NCI-H2081 treated with DMSO at 0.1 percent for 48 hours (cell line): ENCODE measurements around the gene MEGF6.

Source experiments
- DNase-seq: peaks from one replicate; lab custom pipeline; 2025; lab: John Stamatoyannopoulos, UW

MEGF6 gene, protein sequence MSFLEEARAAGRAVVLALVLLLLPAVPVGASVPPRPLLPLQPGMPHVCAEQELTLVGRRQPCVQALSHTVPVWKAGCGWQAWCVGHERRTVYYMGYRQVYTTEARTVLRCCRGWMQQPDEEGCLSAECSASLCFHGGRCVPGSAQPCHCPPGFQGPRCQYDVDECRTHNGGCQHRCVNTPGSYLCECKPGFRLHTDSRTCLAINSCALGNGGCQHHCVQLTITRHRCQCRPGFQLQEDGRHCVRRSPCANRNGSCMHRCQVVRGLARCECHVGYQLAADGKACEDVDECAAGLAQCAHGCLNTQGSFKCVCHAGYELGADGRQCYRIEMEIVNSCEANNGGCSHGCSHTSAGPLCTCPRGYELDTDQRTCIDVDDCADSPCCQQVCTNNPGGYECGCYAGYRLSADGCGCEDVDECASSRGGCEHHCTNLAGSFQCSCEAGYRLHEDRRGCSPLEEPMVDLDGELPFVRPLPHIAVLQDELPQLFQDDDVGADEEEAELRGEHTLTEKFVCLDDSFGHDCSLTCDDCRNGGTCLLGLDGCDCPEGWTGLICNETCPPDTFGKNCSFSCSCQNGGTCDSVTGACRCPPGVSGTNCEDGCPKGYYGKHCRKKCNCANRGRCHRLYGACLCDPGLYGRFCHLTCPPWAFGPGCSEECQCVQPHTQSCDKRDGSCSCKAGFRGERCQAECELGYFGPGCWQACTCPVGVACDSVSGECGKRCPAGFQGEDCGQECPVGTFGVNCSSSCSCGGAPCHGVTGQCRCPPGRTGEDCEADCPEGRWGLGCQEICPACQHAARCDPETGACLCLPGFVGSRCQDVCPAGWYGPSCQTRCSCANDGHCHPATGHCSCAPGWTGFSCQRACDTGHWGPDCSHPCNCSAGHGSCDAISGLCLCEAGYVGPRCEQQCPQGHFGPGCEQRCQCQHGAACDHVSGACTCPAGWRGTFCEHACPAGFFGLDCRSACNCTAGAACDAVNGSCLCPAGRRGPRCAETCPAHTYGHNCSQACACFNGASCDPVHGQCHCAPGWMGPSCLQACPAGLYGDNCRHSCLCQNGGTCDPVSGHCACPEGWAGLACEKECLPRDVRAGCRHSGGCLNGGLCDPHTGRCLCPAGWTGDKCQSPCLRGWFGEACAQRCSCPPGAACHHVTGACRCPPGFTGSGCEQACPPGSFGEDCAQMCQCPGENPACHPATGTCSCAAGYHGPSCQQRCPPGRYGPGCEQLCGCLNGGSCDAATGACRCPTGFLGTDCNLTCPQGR (N-terminal part only)

DNA sequence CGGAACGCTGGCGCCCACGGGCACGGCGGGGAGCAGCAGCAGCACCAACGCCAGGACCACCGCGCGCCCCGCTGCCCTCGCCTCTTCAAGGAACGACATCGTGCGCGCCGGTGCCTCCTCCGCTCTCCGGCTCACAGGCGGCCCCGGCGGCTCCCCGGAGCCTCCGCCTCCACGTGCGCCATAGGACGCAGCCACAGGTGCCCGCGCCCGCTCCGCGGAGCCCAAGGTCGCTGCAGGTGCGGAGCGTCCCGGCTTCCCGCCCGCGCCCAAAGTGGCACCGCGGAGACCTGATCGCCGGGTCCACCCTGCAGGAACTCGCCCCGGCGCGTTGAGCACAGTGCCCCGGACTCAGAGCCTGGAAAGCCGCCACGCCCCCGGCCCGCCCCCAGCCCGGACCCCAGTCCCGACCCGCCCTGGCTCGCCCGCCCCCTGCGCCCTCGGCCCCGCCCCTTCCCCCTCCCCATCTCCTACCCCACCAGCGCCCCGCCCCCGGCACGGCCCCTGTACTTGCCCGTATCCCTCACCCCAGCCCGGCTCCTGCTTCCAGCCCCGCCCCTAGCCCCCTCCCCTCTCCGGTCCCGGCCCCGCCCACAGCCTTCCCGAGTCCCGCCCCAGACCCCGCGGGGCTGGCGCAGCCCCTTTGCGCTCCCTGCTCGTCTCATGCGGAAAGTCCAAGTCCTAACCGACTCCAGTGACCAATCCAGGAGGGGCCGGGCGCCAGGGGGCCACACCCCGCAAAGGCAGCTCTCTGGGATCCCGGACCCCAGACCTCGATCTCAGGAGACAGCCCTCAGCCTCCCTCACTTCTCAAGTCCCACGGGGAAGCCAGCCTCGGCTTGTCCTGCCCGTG, at the start of gene MEGF6:
Gene MEGF6, minus strand, starts transcription at position 339 of the 850 bp plus-strand sequence. Its CDS starts 240 bp downstream, at position 99.
- DNase-seq = no peak

DNA sequence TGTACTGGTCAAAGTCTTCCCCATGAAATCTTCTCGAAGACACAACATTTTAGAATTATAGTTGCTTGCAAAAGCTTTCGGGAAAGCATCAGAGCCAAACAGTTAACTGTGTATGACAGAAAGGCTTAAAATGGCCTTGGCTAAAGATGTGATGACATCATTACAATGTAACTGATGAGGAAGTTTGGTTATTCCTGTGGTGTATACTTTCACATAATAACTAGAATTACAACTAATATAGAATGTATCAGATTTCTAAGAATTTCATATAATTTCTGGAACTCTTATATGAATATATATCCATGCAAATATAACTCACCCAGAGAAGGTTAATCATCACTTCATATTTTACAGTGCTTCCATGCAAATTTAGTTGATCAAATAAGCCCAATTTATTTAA, 49.4 kb upstream of the MEGF6 start:
- DNase-seq = no peak

DNA sequence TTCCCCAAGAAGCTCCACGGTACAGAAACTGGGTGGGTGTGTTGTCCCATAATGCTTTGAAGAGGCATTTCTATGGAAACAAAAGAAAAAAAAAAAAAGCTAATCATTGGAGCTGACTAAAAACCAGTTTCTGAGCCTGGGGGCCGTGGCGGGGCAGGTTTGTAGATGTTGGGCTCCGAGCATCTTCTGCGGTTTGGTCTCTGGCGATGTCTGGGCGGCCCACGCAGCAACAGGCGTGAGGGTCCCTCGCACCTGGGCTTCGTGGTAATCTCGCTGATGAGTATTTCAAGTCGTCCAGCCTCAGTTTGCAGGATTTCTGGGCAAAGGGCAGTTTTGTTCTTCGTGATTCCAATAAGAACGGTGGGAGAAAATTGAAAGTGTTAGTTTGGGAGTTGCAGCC, 47.8 kb upstream of the MEGF6 start:
- no peak for DNase-seq

DNA sequence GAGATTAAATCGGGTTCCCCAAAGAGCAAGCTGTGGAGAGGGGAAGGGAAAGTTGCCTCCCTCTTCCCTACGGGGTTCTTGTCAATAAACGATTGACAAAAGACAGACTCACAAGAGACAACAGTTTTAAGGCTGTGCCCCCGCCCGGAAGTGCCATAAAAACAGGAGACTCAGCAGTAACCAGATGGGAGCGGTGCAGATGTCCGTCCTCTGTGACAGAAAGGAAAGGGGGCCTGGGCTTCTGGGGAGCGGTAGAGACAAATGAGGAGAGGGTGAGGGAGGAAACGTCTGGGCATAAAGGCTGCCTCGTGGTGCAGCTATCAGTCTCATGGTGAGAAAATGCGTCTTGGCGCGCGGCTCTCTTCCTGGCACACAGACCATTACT, 46.9 kb upstream of the MEGF6 start:
- DNase-seq = no peak

DNA sequence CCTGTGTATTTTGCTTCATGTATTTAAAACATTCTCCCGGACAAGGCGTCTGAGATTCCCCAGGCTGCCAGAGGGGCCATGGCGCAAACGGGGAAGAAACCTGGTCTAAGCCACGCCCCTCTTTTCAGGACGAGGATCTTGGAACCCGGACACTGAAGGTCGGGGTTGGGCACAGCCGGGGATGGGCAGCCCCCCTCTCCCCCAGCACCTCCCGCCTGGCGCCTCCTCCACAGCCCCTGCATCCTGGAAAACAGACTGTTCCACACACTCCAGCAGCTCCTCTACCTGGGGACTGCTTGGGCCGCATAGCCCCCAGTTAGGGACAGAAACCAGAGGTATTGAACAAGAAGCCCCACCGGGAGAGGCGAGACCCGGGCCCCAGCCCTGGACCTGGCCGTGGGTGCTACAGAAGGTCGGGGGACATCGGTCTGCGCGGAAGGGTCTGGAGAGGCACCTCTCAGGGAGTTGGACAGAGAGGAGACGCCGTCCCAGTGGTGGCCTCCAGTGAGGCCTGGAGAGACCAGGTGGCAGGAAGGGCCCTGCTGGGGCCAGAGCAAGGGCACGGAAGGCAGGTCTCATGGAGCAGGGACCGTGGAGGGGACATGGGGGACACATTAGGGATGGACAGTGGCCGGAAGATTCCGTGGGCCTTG, 46.4 kb upstream of the MEGF6 start:
- no peak for DNase-seq

DNA sequence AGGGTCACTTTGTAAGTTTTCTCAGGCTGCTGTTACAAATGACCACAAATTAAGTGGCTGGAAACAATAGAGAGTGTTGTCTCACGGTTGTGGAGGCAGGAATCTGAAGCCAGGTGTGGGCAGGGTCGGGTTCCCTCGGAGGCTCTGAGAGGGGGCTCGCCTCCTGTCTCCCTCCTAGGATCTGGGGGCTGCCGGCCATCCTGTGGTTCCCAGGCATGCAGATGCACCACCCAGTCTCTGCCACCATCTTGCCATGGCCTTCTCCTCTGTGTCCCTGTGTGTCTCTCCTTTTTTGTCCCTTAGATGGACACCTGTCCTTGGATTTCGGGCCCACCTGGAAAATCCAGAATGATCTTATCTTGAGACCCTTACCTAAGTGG, 45.8 kb upstream of the MEGF6 start:
- DNase-seq = no peak

DNA sequence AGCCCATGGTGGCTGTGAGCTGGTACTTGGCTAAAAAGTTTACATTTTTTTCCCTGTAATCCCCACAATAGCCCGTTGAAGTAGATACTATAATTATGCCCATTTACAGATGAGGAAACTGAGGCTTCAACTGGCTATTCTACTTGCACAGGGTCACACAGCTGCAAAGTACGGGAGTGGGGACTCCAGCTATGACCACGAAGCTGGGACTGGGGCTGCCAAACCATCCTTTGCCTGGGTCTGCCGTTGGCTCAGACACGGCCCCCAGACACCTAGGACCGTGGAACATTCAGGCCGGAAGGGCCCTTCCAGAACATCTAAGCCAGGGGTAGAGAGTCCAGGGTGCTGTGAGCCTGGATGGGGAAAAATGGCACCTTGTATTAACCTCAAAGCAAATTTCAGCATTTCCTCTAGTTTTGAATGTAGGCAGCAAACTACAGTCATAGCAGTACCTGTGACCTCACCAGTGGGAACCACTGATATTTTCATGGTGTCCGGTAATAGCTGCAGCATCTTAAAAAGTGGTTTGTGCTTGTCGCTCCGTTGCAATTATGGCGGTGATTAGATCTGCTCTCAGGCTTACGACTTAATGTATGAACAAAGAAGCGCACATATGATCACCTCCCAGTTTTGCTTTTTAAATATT, 45.3 kb upstream of the MEGF6 start:
- DNase-seq = no peak

DNA sequence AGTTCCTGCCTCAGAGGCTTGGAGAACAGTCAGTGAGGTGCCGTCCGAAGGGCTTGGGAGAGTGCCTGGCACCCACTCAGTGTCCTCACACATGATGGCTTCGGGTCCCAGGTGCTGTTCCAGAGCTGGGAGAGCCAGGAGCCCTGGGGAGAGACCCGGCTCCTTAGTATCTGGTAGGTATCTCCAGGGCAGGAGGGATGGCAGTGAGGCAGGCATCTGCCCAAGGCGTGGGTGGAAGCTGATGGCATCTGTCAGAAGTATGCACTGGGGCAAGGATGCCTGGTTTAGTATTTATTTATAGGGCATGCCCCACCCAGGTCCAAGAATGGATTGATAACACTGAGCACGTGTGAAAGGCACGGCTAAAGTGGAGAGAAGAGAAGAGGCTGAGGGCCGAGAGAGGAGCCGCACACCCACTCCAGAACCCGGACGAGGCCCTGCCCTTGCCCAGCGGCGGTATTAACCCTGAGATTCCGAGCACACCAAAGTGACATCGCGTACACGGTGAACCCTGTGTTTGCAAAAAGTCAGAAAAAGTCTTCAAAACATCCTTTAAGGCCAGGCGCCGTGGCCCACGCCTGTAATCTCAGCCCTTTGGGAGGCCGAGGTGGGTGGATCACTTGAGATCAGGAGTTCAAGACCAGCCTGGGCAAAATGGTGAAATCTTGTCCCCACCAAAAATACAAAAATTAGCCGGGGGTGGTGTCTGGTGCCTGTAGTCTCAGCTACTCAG, 43.4 kb upstream of the MEGF6 start:
- no peak for DNase-seq

DNA sequence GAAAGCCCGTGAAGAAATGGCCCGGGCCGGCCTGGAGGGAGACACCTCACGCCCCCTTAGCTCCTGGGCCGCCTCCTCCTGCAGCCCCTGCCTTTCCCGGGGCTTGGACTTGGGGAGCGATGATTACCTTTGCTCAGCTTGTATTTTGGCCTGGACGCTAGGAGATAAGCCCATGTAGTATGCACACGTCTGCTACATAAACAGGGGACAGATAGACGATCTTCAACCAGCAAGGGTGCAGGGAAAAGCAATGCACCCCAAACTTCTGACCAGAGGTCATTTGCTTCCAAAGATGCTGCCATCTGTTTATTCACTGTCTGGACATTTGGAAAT, 41.9 kb upstream of the MEGF6 start:
- no peak for DNase-seq

DNA sequence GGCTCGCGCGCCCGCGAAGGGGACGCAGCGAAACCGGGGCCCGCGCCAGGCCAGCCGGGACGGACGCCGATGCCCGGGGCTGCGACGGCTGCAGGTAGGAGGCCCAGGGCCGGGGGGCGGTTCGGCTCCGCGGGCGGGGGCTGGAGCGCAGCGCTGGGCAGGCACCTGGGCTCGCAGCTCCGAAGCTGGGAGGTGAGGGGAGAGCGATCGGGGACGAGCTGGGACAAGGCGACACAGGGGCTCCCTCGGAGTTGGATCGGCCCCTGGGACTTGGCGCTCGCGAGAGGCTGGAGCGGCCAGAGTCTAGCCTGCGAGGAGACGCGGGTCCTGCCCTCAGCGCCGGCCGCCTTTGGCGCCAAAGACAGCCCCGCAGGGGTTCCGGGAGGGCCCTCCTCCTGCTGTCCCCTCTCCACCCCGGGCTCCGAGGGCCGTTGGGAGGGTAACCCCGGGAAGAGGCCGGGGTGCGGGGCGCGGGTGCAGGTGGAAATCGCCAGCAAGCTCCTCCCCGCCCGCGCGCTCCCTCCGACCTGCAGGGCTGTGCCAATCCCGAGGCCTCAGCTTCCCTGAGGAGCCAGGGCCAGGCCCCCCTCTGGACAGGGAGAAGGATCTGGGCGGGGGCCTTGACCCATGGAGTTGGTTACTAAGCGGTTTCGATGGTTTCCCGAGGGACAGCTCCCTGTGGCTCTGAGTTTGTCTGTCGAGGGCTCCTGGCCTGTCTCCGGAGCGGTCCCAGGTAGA, 41.4 kb upstream of the MEGF6 start:
- DNase-seq = no peak

DNA sequence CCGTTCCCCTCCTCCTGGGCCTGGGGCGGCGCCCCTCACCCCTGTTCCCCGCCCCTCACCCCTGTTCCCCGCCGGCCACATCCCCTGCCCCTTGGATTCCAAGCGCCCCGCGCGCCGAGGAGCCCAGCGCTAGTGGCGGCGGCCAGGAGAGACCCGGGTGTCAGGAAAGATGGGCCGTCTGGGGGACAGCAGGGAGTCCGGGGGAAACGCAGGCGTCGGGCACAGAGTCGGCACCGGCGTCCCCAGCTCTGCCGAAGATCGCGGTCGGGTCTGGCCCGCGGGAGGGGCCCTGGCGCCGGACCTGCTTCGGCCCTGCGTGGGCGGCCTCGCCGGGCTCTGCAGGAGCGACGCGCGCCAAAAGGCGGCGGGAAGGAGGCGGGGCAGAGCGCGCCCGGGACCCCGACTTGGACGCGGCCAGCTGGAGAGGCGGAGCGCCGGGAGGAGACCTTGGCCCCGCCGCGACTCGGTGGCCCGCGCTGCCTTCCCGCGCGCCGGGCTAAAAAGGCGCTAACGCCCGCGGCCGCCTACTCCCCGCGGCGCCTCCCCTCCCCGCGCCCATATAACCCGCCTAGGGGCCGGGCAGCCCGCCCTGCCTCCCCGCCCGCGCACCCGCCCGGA, 40.7 kb upstream of the MEGF6 start, which contains the start of gene TP73:
Gene TP73, plus strand, starts transcription at position 587 of the 618 bp plus-strand sequence. CDS start 29,850 bp downstream, outside the sequence.
- no peak for DNase-seq

DNA sequence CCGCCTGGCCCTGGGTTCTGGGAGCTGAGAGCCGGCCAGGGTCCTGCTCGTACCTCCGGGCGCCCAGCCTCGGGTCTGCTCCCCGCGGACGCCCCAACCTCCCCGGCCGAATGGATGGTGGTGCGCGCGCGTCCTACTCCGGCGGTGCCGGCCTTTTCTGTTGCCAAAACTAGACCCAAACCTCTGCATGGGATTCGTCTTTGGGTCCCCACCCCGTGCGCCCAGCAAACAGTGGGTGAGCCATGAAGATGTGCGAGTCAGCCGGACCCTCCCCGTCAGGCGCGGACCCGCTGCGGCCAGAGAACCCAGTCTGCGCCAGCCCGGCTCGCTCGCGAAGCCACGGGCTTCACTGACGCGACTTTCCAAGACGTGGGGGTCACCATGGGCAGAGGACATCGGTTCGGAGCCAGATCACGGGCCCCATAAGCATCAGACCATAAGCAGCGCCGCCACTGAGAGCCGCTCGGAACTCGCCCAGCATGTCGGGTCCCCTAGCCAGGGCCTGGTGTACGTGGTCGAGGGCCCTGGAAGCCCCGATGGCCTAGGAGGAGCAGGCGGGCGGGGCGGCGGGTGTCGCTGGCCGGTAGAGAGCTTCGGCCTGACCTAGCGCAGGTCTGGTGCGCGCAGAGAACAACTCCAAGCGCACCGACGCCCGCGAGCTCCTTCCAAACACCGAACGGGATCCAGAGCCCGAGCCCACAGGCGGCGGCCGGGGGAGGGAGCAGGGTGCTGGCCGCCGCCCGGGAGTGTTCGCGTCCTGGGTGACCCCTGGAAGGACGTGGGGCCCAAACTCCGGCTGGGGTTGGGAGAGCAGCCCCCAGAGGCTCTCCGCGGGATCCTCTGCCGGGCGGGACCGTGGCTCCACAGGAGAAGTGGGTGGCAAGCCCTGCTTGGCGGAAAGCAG, 40.0 kb upstream of the MEGF6 start:
- DNase-seq = no peak

DNA sequence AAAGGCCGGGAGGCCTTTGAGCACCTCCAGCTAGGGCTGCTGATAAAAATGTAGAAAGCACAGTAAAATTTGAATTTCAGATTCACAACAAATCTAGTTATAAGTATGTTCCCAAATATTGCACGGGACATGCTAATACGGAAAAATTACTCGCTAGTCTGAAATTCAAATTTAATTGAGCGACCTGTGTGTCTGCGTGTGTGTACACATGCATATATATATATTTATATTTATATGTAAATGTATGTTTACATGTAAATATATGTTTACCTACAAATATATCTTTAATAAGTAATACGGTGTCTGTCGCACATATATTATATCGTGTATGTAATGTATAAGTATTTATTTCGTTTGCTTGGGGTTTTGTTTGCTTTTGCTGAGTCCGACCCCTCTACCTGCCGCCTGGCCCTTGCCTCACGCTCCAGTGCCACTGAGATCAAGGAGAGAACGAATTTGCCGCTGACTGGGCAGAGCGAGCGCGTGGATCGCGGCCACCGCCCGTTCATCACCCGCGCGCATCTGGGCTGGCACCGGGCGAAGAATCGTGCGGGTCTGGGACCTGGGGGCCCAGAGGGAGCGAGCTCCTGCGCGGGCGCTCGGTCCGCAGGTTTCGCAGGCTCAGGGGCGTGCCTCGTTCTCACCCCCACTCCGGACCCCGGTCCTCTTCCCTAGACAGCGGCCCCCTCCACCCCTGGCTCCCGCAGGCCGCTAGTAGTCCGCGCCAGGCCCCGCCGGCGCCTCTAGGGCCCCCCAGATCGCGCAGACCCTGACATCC, 39.1 kb upstream of the MEGF6 start:
- no peak for DNase-seq

DNA sequence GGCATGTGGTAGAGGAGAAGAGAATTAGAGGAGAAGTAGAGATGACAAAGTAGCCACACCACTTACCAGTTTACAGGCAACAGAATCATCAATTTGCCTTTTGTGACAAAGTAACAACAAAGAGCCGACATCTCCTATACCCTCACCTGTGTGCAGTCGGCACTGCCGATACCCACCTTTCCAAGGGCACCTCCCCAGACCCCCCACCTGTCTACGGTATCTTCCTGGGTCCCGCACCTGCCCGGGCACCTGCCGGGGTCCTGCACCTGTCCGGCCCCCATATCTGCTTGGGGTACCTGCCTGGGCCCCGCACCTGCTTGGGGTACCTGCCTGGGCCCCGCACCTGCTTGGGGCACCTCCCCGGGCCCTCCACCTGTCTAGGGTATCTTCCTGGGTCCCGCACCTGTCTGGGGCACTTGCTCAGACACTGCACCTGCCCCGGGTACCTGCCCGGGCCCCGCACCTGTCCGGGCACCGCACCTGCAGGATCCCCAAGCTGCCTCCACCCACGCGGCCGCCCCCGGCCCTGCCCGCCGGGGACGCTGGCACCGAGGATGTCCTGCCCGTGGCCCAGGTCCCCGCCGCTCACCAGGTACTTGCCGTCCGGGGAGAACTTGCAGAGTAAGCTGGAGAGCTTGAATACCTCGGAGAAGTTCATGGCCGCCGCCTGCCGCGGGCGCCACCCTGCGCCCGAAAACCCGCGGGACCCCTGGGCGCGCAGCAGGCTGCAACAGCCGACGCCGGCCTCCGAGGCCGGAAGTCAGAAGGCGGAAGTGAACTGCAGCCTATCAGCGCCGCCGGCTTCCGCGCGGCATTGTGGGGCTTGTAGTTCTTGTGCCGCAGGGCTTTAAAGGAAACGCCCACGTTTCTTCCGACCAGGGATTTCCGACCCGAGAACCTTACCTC, 38.3 kb upstream of the MEGF6 start, which contains the start of gene WRAP73:
Gene WRAP73, minus strand, starts transcription at position 762 of the 906 bp plus-strand sequence. Its CDS starts 104 bp downstream, at position 658.
- no peak for DNase-seq

DNA sequence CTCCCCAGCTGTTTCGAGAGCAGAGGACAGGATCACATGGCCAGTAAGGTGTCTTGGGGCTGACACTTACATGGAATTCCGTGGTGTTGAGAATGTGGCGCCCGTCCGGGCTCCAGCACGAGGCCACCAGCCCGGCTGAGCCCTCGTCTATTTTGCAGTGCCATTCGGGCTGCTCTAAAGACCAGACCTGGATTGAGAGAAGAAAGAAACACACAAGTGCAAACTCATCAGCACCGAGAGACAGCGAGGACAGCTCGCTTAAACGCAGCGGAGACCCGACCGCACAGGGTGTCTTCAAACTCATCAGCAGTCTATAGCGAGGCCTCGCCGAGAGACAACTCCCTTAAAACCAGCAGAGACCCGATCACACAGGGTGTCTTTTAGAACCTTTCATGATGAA, 35.3 kb upstream of the MEGF6 start:
- no peak for DNase-seq
